Measurements from ENCODE around the gene RAB35.

GRCh38 chr12:120119271-120119973, 2.9 kb upstream of the RAB35 start:
- TF ChIP-seq ELF4 (IDR thresholded peaks at IDR 0.05) (no peak), BHLHE40 (IDR thresholded peaks at IDR 0.05; ENCODE audit: borderline replicate concordance) (no peak), ZNF384 (IDR thresholded peaks at IDR 0.05) (no peak), TARDBP (IDR thresholded peaks at IDR 0.05) (no peak), CTBP1 (IDR thresholded peaks at IDR 0.05; ENCODE audit: borderline replicate concordance) (no peak), FOXM1 (IDR thresholded peaks at IDR 0.05; ENCODE audit: borderline replicate concordance) (no peak), HDGF (IDR thresholded peaks at IDR 0.05; ENCODE audit: borderline replicate concordance) (no peak), SP1 (IDR thresholded peaks at IDR 0.05) (no peak), SUZ12 (IDR thresholded peaks at IDR 0.05) (no peak)
